Panc1 (cell line): ENCODE results near the gene INO80D. TPM values are rescaled to one million over a fixed set of nuclear protein-coding genes. Genes with fewer than 3 reads are reported as not detected.
"Not testable (repeated sequence)": the region's sequence is repeated elsewhere in the genome, so short reads cannot be mapped to it uniquely, and the experiment has no call there.

ENCODE experiments used
- ATAC-seq: fragments of 200-7000 bp; cut with Tn5 transposase; 2 replicates; pipeline ENCODE4 v1.9.1; 2020; ENCODE audit warnings: mild to moderate bottlenecking, moderate library complexity
- BruUV-seq: library from RNA; stranded (reverse); fragments of 400-500 nt; replicated peaks from 2 replicates; lab custom pipeline; 2021; lab: Mats Ljungman, UMichigan
- CTCF ChIA-PET: fragments of 300-600 bp; sonication (Branson Sonifier 250); formaldehyde crosslinking; loops from one replicate; lab custom pipeline; 2022; ENCODE audit warnings: antibody characterized with exemption; lab: Charles Lee
- POLR2A ChIA-PET: fragments of 300-600 bp; sonication (Branson Sonifier 250); formaldehyde crosslinking; loops from one replicate; lab custom pipeline; 2022; ENCODE audit warnings: antibody characterized with exemption; lab: Charles Lee
- DNase-seq: peaks from one replicate; pipeline ENCODE4 v3.0.0-alpha.2; 2010; ENCODE audit warnings: low read depth, low spot score
- H3K27ac ChIP-seq: 2 replicates; pipeline ENCODE4 v1.5.1; 2011; ENCODE audit warnings: mild to moderate bottlenecking, low read length, inconsistent platforms
- H3K27me3 ChIP-seq: fragments of 200-500 bp; sonication (Bioruptor generic); 2 replicates; pipeline ENCODE4 v1.6.0; 2014; ENCODE audit warnings: low read length, inconsistent platforms; ENCODE audit not compliant: control insufficient read depth, insufficient read depth
- H3K36me3 ChIP-seq: fragments of 200-500 bp; sonication (Bioruptor generic); 2 replicates; pipeline ENCODE4 v1.5.1; 2014; ENCODE audit warnings: inconsistent platforms, mild to moderate bottlenecking, low read length, moderate library complexity; ENCODE audit not compliant: control insufficient read depth, insufficient read depth
- H3K4me1 ChIP-seq: 2 replicates; pipeline ENCODE4 v1.5.1; 2011; ENCODE audit warnings: inconsistent platforms, mild to moderate bottlenecking, low read length, moderate library complexity; ENCODE audit not compliant: control insufficient read depth, insufficient read depth
- H3K4me3 ChIP-seq, 2 experiments: 2 replicates each; pipeline ENCODE4 v1.5.1; 2011 to 2012; ENCODE audit warnings: low read depth in 2 of 2, low read length in 2 of 2, mild to moderate bottlenecking in 2 of 2, inconsistent platforms in 1 of 2, moderate library complexity in 1 of 2
- H3K9me3 ChIP-seq: fragments of 200-500 bp; sonication (Bioruptor generic); 2 replicates; pipeline ENCODE4 v1.5.1; 2014; ENCODE audit warnings: low read depth, mild to moderate bottlenecking, inconsistent platforms, low read length, moderate library complexity; ENCODE audit not compliant: control insufficient read depth, insufficient read depth
- CTCF ChIP-seq: fragments of 450-650 bp; IDR thresholded peaks from 2 replicates; pipeline ENCODE4 v1.5.1; 2017; ENCODE audit warnings: mild to moderate bottlenecking
- POLR2AphosphoS5 ChIP-seq: IDR thresholded peaks from 2 replicates; pipeline ENCODE4 v1.6.1; 2012; ENCODE audit warnings: mild to moderate bottlenecking, low read depth, low read length, moderate library complexity
- SIN3A ChIP-seq: IDR thresholded peaks from 2 replicates; pipeline ENCODE4 v1.6.1; 2012; ENCODE audit warnings: low read depth, mild to moderate bottlenecking, low read length, moderate library complexity, borderline replicate concordance; ENCODE audit not compliant: insufficient read depth
- TCF7L2 ChIP-seq: IDR thresholded peaks from 2 replicates; pipeline ENCODE4 v1.6.1; 2011; ENCODE audit warnings: mild to moderate bottlenecking, low read depth, low read length, inconsistent platforms
- in situ Hi-C: cut with HindIII; loops from 2 replicates; pipeline ENCODE4 v1.10.0; 2016; ENCODE audit warnings: low sequenced_read_pairs, low pct_unique_long_range_greater_than_20kb
- intact Hi-C: fragments of 100-400 bp; cut with micrococcal nuclease; formaldehyde crosslinking; loops from one replicate; pipeline ENCODE4 v1.10.0; 2022; ENCODE audit not compliant: unreplicated experiment
- total RNA-seq: library from RNA; stranded (reverse); gene quantifications from one replicate; pipeline ENCODE4 v1.2.1, GENCODE V29; 2021; ENCODE audit not compliant: unreplicated experiment
- TF ChIP-seq, protein P1 (sequence below), 2 experiments: IDR thresholded peaks; 2 replicates each; pipeline ENCODE4 v1.6.1; 2011 to 2012; ENCODE audit warnings: low read depth in 2 of 2, control low read depth in 1 of 2, low read length in 1 of 2, mild to moderate bottlenecking in 1 of 2, moderate library complexity in 1 of 2; ENCODE audit not compliant: insufficient read depth in 1 of 2

Gene INO80D
- total RNA-seq, 1 experiment from 2014 or later, result 17.9 TPM

DNA sequence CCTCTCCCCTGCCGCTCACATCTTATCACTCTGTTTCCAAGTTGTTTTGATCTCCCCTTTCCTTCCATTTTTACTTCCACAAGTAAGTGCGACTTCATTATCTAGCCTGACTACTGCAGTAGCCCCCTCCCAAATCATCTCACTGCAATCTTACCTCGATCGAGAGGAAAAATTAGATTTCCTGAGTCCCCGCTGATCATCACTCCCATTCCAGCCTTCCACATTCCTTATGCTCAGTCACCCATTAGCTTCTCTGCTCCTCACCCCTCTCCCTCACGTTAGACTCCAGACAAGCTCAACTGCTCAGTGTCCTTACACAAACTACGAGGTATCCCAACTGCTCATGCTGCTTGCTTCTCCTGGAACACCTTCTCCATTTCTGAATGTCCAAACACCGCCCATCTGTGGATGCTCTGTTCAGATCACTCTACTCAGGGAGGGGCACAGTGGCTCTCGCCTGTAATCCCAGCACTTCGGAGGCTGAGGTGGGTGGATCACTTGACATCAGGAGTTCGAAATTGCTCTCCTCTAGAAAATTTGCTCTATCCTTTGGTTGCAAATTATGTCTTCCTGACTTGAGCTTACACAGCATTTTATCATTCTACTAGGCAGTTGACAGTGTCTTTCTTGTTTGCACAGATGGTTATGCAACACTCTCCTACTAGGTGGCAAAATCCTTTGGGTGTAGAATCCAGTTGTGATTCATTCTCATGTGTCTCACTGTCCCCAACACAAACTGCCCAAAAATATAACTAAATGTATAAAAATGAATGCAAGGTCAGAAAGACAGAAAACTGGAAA is 96.5 kb downstream of the INO80D start:
- Histone ChIP-seq H3K4me3 (no peak overlapping the region), H3K36me3 (no peaks in the 10 kb centered on the region), H3K9me3 (no peaks in the 10 kb centered on the region), H3K27ac (no peak overlapping the region), H3K4me1 (no peaks in the 10 kb centered on the region), H3K27me3 (no peaks in the 10 kb centered on the region)
- ChIA-PET CTCF (no interaction called here), POLR2A (no interaction called here)
- BruUV-seq, result no TSS peak
- TF ChIP-seq POLR2AphosphoS5 (no peak), TCF7L2 (no peak), CTCF (no peak), SIN3A (no peak)
- TF ChIP-seq, protein P1, sequence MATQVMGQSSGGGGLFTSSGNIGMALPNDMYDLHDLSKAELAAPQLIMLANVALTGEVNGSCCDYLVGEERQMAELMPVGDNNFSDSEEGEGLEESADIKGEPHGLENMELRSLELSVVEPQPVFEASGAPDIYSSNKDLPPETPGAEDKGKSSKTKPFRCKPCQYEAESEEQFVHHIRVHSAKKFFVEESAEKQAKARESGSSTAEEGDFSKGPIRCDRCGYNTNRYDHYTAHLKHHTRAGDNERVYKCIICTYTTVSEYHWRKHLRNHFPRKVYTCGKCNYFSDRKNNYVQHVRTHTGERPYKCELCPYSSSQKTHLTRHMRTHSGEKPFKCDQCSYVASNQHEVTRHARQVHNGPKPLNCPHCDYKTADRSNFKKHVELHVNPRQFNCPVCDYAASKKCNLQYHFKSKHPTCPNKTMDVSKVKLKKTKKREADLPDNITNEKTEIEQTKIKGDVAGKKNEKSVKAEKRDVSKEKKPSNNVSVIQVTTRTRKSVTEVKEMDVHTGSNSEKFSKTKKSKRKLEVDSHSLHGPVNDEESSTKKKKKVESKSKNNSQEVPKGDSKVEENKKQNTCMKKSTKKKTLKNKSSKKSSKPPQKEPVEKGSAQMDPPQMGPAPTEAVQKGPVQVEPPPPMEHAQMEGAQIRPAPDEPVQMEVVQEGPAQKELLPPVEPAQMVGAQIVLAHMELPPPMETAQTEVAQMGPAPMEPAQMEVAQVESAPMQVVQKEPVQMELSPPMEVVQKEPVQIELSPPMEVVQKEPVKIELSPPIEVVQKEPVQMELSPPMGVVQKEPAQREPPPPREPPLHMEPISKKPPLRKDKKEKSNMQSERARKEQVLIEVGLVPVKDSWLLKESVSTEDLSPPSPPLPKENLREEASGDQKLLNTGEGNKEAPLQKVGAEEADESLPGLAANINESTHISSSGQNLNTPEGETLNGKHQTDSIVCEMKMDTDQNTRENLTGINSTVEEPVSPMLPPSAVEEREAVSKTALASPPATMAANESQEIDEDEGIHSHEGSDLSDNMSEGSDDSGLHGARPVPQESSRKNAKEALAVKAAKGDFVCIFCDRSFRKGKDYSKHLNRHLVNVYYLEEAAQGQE (IDR thresholded peaks at IDR 0.05; ENCODE audit: insufficient read depth in 1 of 2, low read depth in 2 of 2, low read length in 1 of 2), result no peak
- intact Hi-C loops (no loop called here), in situ Hi-C loops (no loop called here)
- DNase-seq, result no peak
- no peak for ATAC-seq

GRCh38 chr2:205988681-205989080 is 97.3 kb downstream of the INO80D start:
- BruUV-seq, H3K4me1 ChIP-seq, H3K27me3 ChIP-seq, intact Hi-C loops, in situ Hi-C loops, H3K27ac ChIP-seq, CTCF ChIA-PET, DNase-seq, H3K4me3 ChIP-seq, ATAC-seq, H3K36me3 ChIP-seq, H3K9me3 ChIP-seq: not testable (repeated sequence)
- POLR2A ChIA-PET, result interaction anchor here (0.6 kb wide), 1 partner anchor 1915 kb away, joined by 3 read pairs; no protein-coding TSS in a partner anchor

DNA sequence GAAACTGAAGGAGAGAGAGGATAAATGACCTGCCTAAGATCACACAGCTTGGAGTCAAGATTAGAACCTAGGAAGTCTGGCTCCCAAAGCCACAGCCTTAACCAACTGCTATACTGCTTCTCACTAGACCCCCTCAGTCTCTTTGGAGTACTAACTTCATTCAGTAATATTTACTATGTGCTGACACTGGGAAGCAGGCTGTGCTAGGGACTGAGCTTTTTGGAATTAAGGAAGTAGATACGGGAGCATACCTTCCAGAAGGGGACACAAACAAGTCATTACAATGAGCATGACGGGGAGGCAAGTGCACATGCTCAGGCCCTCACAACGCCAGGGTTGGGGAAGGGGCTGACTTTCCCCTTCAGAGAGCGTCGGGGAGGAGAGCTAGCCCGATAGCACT is 97.7 kb downstream of the INO80D start:
- intact Hi-C loops, result no loop called here
- H3K27ac ChIP-seq, result no peak overlapping the region
- no peak for TF ChIP-seq POLR2AphosphoS5
- TF ChIP-seq, protein P1 (IDR thresholded peaks at IDR 0.05; ENCODE audit: insufficient read depth in 1 of 2, low read depth in 2 of 2, low read length in 1 of 2), result no peak
- TF ChIP-seq SIN3A, result no peak
- TF ChIP-seq TCF7L2, result no peak
- TF ChIP-seq CTCF, result no peak
- no TSS peak for BruUV-seq
- H3K4me3 ChIP-seq, result no peak overlapping the region
- no peaks in the 10 kb centered on the region for H3K4me1 ChIP-seq
- no peaks in the 10 kb centered on the region for H3K27me3 ChIP-seq
- no peaks in the 10 kb centered on the region for H3K36me3 ChIP-seq
- H3K9me3 ChIP-seq, result no peaks in the 10 kb centered on the region
- ChIA-PET POLR2A (interaction anchor here (0.6 kb wide), 1 partner anchor 1915 kb away, joined by 3 read pairs; no protein-coding TSS in a partner anchor), CTCF (no interaction called here)
- ATAC-seq (no peak), DNase-seq (no peak)
- in situ Hi-C loops, result no loop called here
